ENCODE measurements around the gene STMN3.

Gene STMN3

GRCh38 chr20:63653041-63653973, at the start of gene STMN3:
Gene STMN3, minus strand, starts transcription at chr20:63653424. Its CDS starts 79 bp downstream, at chr20:63653345.
- peak; percentile 96 for DNase-seq (ENCODE audit: low read depth, low spot score)

GRCh38 chr20:63702036-63702665, 48.9 kb upstream of the STMN3 start:
- DNase-seq (ENCODE audit: low read depth, low spot score) = no peak

- peak; percentile 1 for DNase-seq (ENCODE audit: low read depth, low spot score)
Measured at GRCh38 chr20:63701329-63702035, 48.3 kb upstream of the STMN3 start.

- peak; percentile 1 for DNase-seq (ENCODE audit: low read depth, low spot score)
Measured at GRCh38 chr20:63701051-63701328, 47.8 kb upstream of the STMN3 start.

GRCh38 chr20:63700199-63701050, 47.2 kb upstream of the STMN3 start:
- peak; percentile 4 for DNase-seq (ENCODE audit: low read depth, low spot score)

GRCh38 chr20:63699466-63700198, 46.4 kb upstream of the STMN3 start:
- peak; percentile 7 for DNase-seq (ENCODE audit: low read depth, low spot score)

- DNase-seq (ENCODE audit: low read depth, low spot score) = peak; percentile 41
Measured at GRCh38 chr20:63698739-63699465, 45.7 kb upstream of the STMN3 start.

- peak; percentile 33 for DNase-seq (ENCODE audit: low read depth, low spot score)
Measured at GRCh38 chr20:63697868-63698545, 44.8 kb upstream of the STMN3 start.

- DNase-seq (ENCODE audit: low read depth, low spot score) = peak; percentile 28
Measured at GRCh38 chr20:63697357-63697867, 44.2 kb upstream of the STMN3 start.

- DNase-seq (ENCODE audit: low read depth, low spot score) = no peak
Measured at GRCh38 chr20:63696628-63697356, 43.6 kb upstream of the STMN3 start, which contains the start of gene TNFRSF6B. Gene TNFRSF6B, plus strand, starts transcription at chr20:63696652. Its CDS starts 116 bp downstream, at chr20:63696768.

GRCh38 chr20:63696306-63696627, 43.0 kb upstream of the STMN3 start:
- DNase-seq (ENCODE audit: low read depth, low spot score) = peak; percentile 78

GRCh38 chr20:63695424-63696305, 42.4 kb upstream of the STMN3 start:
- no peak for DNase-seq (ENCODE audit: low read depth, low spot score)

- no peak for DNase-seq (ENCODE audit: low read depth, low spot score)
Measured at GRCh38 chr20:63694584-63695423, 41.6 kb upstream of the STMN3 start.

- no peak for DNase-seq (ENCODE audit: low read depth, low spot score)
Measured at GRCh38 chr20:63693733-63694583, 40.7 kb upstream of the STMN3 start.

GRCh38 chr20:63693083-63693732, 40.0 kb upstream of the STMN3 start:
- no peak for DNase-seq (ENCODE audit: low read depth, low spot score)
